HL-60 (cell line): ENCODE data around the gene CLEC2L.

ENCODE experiments used
- GABPA ChIP-seq: IDR thresholded peaks from 2 replicates; pipeline ENCODE4 v1.6.1; 2012; ENCODE audit warnings: low read depth
- POLR2AphosphoS5 ChIP-seq: IDR thresholded peaks from 2 replicates; pipeline ENCODE4 v1.6.1; 2012; ENCODE audit warnings: low read depth
- SPI1 ChIP-seq: IDR thresholded peaks from 2 replicates; pipeline ENCODE4 v1.6.1; 2012; ENCODE audit warnings: low read depth, mild to moderate bottlenecking, borderline replicate concordance
- TF ChIP-seq, protein P1 (sequence below): IDR thresholded peaks from one replicate; pipeline ENCODE4 v1.5.1; 2011; ENCODE audit warnings: low read length, control low read depth, inconsistent platforms; ENCODE audit not compliant: insufficient read depth
- TF ChIP-seq, protein P2 (sequence below): IDR thresholded peaks from 2 replicates; pipeline ENCODE4 v1.6.1; 2012; ENCODE audit warnings: low read depth; ENCODE audit not compliant: insufficient replicate concordance

DNA sequence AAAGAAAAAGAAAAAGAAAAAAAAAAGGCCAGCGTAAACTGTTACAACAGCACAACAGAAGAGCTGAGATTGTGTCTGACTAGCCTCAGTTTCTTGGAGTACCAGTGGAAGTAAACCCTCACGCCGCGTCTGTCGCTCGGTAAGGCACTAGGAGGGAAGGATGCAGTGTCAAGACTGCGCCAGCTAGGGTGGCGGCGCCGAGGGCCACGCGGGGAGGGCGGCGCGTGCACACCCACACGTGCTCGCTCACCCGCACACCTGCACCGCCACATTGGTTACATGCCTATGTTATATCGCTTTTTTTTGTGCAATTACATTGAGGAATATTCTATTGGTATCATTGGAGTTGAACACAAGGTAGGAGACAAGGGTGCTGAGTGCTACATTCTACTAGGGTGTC is 48.2 kb downstream of the CLEC2L start:
- TF ChIP-seq, protein P1, sequence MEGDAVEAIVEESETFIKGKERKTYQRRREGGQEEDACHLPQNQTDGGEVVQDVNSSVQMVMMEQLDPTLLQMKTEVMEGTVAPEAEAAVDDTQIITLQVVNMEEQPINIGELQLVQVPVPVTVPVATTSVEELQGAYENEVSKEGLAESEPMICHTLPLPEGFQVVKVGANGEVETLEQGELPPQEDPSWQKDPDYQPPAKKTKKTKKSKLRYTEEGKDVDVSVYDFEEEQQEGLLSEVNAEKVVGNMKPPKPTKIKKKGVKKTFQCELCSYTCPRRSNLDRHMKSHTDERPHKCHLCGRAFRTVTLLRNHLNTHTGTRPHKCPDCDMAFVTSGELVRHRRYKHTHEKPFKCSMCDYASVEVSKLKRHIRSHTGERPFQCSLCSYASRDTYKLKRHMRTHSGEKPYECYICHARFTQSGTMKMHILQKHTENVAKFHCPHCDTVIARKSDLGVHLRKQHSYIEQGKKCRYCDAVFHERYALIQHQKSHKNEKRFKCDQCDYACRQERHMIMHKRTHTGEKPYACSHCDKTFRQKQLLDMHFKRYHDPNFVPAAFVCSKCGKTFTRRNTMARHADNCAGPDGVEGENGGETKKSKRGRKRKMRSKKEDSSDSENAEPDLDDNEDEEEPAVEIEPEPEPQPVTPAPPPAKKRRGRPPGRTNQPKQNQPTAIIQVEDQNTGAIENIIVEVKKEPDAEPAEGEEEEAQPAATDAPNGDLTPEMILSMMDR, result no peak
- TF ChIP-seq SPI1 (no peak), POLR2AphosphoS5 (no peak), GABPA (no peak)
- TF ChIP-seq, protein P2, sequence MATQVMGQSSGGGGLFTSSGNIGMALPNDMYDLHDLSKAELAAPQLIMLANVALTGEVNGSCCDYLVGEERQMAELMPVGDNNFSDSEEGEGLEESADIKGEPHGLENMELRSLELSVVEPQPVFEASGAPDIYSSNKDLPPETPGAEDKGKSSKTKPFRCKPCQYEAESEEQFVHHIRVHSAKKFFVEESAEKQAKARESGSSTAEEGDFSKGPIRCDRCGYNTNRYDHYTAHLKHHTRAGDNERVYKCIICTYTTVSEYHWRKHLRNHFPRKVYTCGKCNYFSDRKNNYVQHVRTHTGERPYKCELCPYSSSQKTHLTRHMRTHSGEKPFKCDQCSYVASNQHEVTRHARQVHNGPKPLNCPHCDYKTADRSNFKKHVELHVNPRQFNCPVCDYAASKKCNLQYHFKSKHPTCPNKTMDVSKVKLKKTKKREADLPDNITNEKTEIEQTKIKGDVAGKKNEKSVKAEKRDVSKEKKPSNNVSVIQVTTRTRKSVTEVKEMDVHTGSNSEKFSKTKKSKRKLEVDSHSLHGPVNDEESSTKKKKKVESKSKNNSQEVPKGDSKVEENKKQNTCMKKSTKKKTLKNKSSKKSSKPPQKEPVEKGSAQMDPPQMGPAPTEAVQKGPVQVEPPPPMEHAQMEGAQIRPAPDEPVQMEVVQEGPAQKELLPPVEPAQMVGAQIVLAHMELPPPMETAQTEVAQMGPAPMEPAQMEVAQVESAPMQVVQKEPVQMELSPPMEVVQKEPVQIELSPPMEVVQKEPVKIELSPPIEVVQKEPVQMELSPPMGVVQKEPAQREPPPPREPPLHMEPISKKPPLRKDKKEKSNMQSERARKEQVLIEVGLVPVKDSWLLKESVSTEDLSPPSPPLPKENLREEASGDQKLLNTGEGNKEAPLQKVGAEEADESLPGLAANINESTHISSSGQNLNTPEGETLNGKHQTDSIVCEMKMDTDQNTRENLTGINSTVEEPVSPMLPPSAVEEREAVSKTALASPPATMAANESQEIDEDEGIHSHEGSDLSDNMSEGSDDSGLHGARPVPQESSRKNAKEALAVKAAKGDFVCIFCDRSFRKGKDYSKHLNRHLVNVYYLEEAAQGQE, result no peak
